Measurements from ENCODE around the gene FCRL2.

GRCh38 chr1:157773493-157774350 is 3.2 kb downstream of the FCRL2 start:
- TF ChIP-seq MAX (IDR thresholded peaks at IDR 0.05) (no peak), TAF1 (IDR thresholded peaks at IDR 0.05; ENCODE audit: low read depth) (no peak), TCF12 (IDR thresholded peaks at IDR 0.05; ENCODE audit: low read depth) (no peak)
